GM10266 (cell line): ENCODE data around the gene TERC.

Source experiments
- DNase-seq: peaks from one replicate; pipeline ENCODE4 v3.0.0; 2012; ENCODE audit errors: extremely low spot score
- CTCF ChIP-seq: IDR thresholded peaks from 2 replicates; pipeline ENCODE4 v1.5.1; 2012; ENCODE audit warnings: mild to moderate bottlenecking, low read depth; ENCODE audit not compliant: control insufficient read depth, insufficient read depth; ENCODE audit errors: missing control alignments

Gene TERC

DNA sequence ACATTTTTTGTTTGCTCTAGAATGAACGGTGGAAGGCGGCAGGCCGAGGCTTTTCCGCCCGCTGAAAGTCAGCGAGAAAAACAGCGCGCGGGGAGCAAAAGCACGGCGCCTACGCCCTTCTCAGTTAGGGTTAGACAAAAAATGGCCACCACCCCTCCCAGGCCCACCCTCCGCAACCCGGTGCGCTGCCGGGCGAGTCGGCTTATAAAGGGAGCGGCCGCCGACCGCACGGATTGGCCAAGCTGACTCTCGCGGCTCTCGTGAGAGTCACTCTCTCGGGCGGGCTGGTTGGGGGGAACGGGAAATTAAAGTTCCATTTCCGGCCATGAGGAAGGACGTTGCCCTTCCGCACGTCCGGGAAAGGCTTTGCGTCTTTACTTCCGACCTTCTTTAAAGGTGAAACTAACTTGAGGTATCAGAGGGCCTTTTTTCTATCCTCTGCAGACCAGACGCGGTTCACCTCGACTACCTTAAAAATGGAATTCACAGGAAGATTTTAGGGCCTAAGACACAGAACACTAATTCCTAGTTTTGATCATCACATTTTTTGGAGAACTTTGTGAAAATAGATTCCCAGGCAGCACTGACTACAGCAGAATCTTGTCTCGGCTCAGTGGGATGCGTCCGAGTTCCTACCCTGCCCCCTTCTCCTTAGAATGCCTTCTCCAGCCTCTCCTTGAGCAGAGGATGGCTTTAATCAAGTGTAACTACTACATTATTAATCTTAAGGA is at the start of gene TERC:
Gene TERC, minus strand, starts transcription at position 179 of the 731 bp plus-strand sequence.
- peak; percentile 93 for DNase-seq
- TF ChIP-seq CTCF: no peak

GRCh38 chr3:169813757-169814517 is 49.1 kb upstream of the TERC start:
- DNase-seq: peak; percentile 80

DNA sequence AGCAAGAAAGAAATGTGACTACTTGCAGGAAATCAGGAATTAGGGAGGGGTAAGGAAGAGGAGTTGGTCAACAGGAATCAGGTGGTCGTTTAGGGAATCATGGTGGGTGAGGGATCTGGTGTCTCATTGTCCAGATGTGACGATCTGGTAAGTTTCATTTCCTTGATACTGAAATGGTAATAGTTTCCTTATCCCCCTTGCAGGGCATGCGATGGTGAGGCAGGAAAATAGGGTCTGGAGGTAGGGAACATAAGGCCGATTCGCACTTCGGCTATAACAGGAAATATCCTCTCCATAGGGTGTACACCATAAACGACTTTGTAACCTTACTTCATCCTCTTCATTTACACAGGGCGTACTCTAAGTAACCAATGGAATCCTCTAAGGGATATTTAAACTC is 48.4 kb upstream of the TERC start:
- no peak for TF ChIP-seq CTCF
- no peak for DNase-seq

More at GRCh38 chr3:169813757-169814517, 49.1 kb upstream of the TERC start:
- TF ChIP-seq CTCF: peak; percentile 84

DNA sequence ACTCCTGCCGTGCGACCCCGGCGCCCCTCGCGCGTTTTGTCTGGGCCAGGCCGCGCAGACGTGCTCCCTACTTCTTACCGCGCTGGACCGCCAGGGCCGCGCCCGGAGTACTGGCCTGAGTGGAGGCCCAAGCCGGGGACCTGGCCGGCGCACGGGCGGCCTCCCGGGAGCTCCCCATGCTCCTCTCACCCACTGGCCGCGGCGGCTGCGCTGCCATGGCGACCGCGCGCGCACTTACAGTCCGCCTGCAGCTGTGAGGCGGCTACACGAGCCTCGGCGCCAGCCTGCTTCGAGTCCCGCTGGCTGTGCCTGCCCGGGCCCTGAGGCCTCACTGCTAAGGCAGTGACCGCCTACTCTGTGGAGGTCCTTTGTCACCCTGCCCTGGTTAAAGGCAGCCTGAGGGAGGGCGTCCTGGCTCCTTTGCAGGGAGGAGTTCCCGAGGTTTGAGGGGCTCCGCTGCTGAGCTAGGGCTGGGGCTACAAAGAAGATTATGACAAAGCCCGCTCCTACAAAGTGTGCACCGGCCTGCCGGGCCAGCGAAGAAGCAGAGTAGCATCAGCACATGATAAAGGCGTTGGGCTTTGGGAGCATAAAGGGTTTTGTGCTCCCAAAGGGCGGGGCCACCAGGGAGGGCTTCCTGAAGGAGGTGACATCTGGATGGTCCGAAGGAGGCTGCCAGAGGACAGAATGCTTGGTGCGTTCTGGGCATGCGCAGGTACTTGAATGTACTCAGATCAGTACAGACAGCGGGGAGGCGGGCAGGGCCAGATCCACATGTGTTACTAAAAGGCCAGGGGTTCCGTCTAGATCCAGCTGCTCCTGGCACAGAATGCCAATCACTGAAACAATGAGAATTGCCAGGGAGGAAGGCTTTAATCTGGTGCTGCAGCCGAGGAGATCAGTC is 47.7 kb upstream of the TERC start, which contains the start of the genes LRRC34 and LRRIQ4:
Gene LRRC34, minus strand, starts transcription at position 573 of the 904 bp plus-strand sequence. Its CDS starts 356 bp downstream, at position 217.
Gene LRRIQ4, plus strand, starts transcription at position 539 of the 904 bp plus-strand sequence. CDS start 9,052 bp downstream, outside the sequence.
- no peak for TF ChIP-seq CTCF
- peak; percentile 87 for DNase-seq

- DNase-seq: peak; percentile 43
- no peak for TF ChIP-seq CTCF
These were observed 46.9 kb upstream of the TERC start for GRCh38 chr3:169811631-169812331.

DNA sequence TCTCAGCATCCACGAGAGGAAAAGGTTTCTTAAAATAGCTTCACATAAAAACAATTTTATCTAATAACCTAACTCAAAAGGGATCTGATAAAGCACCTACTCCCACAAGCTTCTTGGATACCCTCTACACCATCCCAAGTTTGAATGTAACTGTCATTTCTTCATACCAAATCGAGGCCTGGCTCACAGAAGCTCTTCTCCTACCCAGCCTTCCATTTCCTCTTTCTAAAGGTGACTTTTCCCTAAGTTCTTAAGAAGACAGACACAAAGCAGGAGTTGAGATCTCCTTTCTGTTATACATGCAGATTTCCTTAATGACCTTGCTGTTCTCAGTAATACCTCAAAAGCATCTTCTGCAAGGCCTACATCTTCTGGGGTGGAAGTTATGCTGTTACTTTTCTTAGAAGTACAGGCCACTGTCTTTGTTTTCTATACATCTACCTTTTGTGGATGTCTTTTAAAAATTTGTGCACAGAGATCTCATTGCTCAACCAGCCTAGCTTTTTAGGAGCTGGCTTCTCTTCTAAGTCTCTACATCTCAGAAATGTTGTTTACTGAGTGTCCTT is 44.5 kb upstream of the TERC start:
- no peak for TF ChIP-seq CTCF
- no peak for DNase-seq
